ENCODE measurements around the gene CNTNAP2. TPM values are rescaled to one million over a fixed set of nuclear protein-coding genes. Genes with fewer than 3 reads are reported as not detected.

The CNTNAP2 gene
- total RNA-seq, 1 experiment from 2014 or later = not detected

DNA sequence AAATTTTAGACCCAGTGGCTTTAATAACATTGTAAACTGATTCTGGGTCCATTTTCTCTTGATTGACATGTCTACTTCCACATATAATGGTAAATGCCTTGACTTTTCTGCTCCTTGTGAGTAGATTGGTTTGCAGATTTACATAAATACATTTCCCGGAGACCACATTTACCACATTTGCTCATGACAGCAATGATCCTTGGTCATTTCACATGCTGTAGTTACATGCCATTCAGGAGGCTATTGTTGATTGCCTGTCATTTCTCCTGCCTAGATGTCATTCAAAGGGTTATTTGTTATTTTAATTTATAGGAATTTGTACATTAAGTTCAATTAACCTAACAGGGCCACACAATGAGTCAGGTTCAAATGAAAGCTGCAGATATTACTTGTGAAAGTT is 280.5 kb downstream of the CNTNAP2 start:
- DNase-seq (ENCODE audit: low spot score) = no peak
- in situ Hi-C loops (cut with HindIII; ENCODE audit: low sequenced_read_pairs) = no loop called here

DNA sequence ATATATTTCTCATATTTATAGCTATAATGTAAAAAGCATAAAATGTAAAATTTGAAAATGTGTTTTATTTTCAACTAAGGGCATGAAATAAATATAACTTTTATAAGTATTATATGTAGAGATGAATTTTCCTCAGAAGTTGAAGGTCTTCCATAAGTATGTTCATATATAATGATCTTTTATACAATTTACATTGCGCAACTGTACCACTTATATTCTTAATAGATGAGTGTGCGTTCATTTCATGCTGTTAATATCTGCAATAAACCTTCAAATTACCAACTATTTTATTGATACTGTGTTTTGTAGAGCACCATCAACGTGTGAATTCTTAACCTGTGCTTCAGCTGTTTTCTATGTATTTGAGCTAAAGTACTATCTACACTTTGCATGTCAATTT is 285.3 kb downstream of the CNTNAP2 start:
- in situ Hi-C loops (cut with HindIII; ENCODE audit: low sequenced_read_pairs) = no loop called here

DNA sequence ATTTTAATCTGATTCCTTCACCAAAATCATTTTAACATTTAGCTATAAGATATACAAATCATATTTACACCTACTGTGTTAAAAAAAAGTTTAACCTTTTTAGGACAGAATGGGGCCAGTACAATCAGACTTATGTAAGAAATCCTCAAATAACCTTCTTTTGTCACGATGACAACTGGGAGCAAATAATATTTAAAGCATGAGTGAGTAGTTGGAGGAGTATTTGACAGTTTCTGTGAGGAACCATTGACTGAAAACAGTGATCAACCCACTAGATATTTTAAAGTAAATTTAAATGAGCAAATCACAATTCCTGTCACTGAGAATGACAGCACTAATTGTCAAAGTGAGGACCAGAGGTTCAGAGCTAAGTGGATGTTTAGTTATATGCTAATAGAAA is 289.1 kb downstream of the CNTNAP2 start:
- no peak for DNase-seq (ENCODE audit: low spot score)
- in situ Hi-C loops (cut with HindIII; ENCODE audit: low sequenced_read_pairs) = no loop called here

More for the DNA sequence above, 285.3 kb downstream of the CNTNAP2 start:
- no peak for DNase-seq (ENCODE audit: low spot score)

DNA sequence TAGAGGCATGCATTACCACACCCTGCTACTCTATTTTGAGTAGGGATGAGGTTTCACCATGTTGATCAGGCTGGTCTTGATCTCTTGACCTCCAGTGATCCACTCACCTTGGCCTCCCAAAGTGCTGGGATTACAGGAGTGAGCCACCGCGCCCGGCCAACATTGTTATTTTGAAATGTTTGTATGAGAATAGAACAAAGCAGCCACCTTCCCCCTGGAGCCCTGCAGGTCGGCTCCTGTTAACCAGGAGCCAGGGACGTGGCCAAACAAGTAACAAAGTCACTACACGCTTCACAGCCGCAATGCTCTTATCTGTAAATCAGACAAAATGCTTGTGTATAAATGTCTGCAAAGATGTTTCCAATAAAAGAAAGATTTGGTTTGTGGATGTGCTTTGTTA is 295.4 kb downstream of the CNTNAP2 start:
- in situ Hi-C loops (cut with HindIII; ENCODE audit: low sequenced_read_pairs) = no loop called here
- no peak for DNase-seq (ENCODE audit: low spot score)

DNA sequence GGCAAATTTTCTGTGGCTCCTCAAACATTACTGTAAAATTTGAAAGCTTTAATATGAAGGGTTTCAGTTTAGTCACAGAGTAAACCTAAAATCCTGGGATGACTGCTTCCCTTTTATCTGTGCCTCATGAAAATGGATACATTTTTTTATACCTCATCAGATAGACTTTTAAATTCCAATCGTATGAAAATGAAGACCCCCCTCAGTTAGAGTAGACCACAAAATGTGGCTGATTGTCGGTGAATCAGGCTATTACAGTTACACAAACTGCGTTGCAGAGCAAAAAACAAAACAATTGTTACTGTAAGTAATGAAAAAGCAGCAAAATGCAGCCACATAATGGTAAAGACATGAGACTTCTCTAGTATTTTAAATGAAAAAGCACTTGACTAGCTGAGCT is 296.2 kb downstream of the CNTNAP2 start:
- DNase-seq (ENCODE audit: low spot score) = no peak
- in situ Hi-C loops (cut with HindIII; ENCODE audit: low sequenced_read_pairs) = no loop called here

DNA sequence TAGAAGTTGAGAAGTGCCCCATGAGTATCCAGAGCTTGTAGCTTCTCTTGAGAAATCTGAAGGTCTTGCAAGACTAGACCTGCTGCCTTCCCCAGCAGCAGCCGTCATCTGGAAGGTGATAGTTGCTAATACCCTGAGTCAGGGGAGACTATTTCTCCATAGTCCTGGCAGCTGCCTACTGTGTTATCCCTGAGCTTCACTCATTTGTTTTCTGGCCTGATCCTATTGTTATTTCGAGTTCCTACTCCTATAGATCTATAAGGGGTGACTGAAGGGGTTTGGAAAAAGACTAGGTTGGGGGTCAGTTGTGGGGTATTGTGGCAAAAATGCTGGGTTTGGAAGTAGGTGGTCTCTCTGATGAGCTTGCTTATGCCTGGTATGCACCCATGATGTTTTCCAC is 297.8 kb downstream of the CNTNAP2 start:
- no peak for DNase-seq (ENCODE audit: low spot score)
- in situ Hi-C loops (cut with HindIII; ENCODE audit: low sequenced_read_pairs) = no loop called here

DNA sequence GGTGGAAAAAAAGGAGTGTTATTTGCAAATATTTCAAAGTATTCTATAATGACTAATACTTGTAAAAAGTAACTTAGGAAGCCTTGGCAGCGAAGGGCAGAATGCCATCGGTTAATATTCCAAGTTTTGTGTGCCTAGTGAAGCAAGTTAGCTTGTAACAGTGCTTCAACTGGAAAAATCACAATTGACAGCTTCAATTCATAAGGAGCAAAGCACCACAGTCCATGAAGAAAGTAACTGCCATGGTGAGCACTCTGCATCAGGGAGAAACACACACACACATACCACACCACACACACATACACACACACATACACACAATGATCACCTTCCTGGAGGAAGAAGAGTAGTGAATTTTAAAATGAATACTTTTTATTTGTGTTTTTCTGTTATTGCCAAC is 298.3 kb downstream of the CNTNAP2 start:
- in situ Hi-C loops (cut with HindIII; ENCODE audit: low sequenced_read_pairs) = no loop called here

DNA sequence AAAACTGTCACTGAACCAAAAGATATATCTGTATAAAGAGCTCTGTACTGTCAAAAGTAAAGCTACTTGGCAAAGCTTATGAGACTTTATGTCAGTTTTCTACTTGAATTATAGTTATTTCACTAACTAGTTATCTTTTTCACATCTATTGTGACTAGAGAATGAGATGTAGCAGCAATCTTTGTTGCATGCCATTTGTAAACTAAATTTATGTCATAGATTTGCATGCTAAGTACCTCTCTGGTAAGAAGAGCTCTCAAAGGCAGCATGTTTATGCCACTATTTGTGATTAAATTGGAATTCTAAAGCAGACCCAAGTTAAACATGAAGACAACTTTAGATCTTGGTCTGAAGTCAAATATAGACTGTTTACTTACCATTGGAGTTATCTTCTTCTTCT is 300.6 kb downstream of the CNTNAP2 start:
- in situ Hi-C loops (cut with HindIII; ENCODE audit: low sequenced_read_pairs) = no loop called here
- no peak for DNase-seq (ENCODE audit: low spot score)

More for the DNA sequence above, 298.3 kb downstream of the CNTNAP2 start:
- DNase-seq (ENCODE audit: low spot score) = no peak

DNA sequence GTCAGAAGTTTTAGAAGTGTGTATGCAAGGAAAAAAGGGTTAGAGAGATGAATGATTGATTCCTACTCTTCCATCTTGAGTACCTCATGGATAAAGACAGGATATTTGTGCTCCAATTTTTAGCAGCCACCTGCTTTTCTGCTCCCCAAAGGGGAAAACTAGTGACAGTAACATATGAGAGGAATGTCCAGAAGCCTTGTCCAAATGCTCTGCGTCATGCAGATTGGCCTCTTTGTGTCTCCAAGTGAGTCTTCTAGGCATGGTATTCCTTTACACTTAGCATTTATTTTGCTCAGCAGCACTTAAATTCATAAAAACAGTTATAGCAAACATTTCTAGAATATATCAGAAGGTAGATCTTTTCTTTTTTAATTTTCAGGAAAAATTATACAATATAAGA is 306.8 kb downstream of the CNTNAP2 start:
- DNase-seq (ENCODE audit: low spot score) = peak; percentile 13
- in situ Hi-C loops (cut with HindIII; ENCODE audit: low sequenced_read_pairs) = no loop called here

DNA sequence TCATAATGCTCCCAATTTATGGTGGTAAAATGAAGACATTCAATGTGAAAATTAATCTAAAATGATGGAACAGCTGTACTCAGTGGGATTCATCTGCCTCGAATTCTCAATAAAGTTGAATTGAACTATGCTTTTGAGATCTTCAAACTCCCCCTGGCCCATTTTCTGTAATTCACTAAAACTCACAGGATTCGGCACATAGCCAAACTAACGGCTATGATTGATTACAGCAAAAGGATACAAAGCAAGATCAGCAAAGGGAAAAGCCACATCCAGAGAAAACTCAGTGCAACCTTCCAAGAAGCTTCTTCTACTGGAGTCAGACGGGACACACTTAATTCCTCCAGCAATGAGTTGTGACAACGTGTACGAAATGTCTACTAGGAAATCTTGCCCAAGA is 307.5 kb downstream of the CNTNAP2 start:
- in situ Hi-C loops (cut with HindIII; ENCODE audit: low sequenced_read_pairs) = no loop called here
- no peak for DNase-seq (ENCODE audit: low spot score)

DNA sequence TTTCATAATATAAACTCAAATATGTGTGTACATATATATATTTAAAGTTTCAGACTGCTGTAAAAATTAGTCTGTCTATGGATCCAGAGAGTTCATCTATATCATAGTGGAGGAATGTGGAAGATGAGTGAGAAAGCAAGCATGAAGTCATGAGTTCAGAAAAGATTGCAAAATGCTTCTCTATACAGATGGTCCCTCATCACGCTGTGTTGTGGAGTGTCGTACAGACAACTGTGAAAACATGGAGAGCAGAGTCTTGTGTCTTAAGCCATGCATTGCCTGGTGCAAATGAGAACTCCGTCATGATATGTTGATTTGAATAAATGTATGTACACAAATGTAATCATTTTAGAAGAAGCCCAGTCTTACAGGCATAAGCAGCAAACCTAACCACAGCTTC is 316.9 kb downstream of the CNTNAP2 start:
- no peak for DNase-seq (ENCODE audit: low spot score)
- in situ Hi-C loops (cut with HindIII; ENCODE audit: low sequenced_read_pairs) = no loop called here

DNA sequence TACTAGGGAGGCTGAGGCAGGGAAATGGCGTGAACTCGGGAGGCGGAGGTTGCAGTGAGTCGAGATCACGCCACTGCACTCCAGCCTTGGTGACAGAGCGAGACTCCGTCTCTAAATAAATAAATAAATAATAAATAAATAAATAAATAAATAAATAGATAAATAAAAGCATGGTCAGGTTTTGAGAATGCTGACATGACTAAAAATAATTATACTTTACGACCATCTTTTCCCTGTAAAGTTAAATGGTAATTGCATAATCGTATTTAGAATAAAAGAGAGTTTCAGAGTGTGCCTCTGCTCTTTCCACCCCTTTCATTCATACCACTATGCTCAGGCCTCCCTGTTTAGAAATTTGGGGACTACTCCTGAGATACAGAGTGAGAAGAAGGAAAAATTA is 326.5 kb downstream of the CNTNAP2 start:
- no peak for DNase-seq (ENCODE audit: low spot score)
- in situ Hi-C loops (cut with HindIII; ENCODE audit: low sequenced_read_pairs) = no loop called here

DNA sequence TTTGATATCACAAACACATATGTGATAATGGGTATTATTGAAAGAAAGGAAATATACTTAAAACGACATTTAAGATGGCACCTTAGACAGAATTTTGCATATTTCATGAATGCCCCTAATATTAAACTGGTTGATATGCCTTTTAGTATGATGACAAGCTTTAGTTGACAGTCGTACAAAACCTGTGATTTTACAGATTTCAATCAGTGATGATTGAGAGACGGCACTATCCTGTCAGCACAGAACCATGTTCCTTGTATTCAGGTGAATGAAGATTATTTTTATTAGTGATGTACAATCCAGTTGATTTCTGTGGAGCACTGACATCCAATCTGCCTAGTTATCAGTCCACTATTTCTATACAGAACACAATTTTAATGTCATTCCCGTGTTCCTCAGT is 333.0 kb downstream of the CNTNAP2 start:
- no peak for DNase-seq (ENCODE audit: low spot score)
- in situ Hi-C loops (cut with HindIII; ENCODE audit: low sequenced_read_pairs) = no loop called here

DNA sequence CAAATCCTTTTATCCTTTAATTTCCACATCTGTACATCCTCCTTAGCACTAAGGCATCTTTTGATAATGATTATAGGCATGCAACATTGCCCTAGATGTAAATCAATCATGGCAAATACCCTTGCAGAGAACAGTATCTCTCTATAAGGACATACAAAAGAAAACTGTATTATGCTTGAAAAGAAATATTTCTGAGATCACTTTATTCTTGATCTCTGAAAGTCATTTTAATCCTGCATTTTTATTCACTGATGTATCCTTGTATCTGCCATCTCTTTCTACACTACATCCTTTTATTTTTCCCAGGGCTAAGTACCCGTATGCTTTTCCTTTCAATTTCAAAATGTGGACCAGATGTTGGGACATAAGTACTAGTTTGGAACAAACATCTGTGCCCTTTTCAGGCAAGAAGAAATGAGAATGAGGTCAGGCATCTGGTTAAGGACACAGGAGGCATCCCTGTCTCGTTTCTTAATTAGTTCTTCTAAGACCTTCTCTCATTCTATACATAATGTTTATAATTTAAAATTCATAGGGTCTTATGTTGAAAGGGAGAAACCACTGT is 338.6 kb downstream of the CNTNAP2 start:
- in situ Hi-C loops (cut with HindIII; ENCODE audit: low sequenced_read_pairs) = no loop called here
- no peak for DNase-seq (ENCODE audit: low spot score)

DNA sequence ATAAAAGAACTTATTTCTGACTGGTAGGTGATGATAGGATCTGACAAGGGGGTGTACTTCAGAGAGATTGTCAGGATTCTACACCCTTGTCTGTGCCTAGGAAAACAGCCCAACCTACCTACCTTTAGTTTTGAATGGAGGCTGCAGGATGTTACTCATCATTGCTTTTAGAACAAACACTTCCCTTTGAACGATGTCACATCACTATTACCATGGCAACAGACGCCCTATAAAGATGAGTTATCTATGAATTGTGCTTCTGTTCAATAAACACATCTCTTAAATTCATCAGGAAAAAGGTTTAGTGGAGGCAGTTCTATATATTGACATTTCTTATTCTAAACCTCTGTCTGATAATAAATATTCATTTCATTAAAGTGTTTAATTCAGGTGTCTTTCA is 362.4 kb downstream of the CNTNAP2 start:
- no peak for DNase-seq (ENCODE audit: low spot score)
- in situ Hi-C loops (cut with HindIII; ENCODE audit: low sequenced_read_pairs) = no loop called here

DNA sequence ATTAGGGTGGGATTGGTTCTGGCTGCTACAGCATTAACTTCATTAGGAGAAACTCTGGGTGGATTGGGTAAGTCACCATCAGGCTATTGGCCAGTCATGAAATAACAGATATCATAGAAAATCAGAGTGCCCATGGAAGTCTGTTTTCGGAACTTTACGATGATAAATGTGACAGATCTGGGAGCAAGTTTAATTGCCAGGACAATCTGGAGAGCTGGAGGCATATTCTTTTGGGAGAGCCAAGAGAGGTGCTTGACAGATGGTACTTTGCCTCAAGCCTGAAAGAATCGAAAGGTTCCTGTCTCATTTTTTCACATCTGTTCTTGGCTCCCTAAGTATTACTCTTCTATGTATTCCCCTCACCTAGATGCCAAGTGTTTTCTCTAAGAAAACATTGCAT is 369.9 kb downstream of the CNTNAP2 start:
- in situ Hi-C loops (cut with HindIII; ENCODE audit: low sequenced_read_pairs) = no loop called here
- DNase-seq (ENCODE audit: low spot score) = peak; percentile 88

DNA sequence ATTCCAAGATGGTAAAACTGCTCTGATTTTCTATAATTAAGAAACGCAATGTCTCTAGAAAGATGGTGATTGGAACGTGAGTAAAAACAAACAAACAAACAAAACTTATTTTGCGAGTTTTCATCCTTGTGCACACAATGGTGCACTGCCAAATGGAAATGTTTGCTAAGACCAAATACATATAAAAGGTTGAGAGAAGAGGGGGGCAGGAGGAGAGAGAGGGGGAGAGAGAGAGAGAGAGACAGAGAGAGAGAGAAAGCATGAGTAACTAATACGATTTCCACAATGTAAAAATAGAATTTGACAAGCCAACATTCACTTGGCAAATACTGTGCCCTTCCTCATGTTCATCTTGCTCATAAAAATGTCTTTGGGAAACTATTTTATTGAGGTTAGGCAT is 375.4 kb downstream of the CNTNAP2 start:
- in situ Hi-C loops (cut with HindIII; ENCODE audit: low sequenced_read_pairs) = no loop called here
- no peak for DNase-seq (ENCODE audit: low spot score)

DNA sequence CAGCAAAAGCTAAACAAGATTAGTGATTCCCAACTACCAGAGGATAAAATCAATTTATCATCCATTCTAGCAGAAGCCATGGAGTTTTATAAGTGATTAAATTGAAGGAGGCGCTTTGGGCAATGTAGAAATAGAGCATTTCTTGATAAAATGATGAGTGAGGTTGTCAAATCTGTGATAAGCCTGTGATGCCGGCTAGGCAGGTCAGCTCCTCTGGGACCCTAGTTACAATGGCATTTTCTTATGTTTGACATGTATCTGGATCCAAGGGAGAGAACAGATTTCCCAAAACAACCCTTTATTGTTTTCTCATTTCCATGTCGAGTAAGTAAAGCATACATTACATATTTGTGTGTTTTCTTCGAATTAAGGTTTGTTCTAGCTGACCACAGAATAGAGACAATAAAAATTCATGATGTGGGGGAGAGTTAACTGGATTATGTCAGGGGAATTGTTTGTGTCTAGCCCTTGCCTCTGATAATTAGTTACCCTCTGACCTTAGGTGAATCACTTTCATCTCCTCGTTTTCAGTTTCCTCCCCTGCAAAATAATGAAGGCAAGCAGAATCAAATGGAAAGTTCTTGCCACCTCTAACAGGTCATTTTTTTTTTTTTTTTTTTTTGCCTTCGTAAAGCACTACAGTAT is 378.5 kb downstream of the CNTNAP2 start:
- in situ Hi-C loops (cut with HindIII; ENCODE audit: low sequenced_read_pairs) = no loop called here
- DNase-seq (ENCODE audit: low spot score) = no peak

DNA sequence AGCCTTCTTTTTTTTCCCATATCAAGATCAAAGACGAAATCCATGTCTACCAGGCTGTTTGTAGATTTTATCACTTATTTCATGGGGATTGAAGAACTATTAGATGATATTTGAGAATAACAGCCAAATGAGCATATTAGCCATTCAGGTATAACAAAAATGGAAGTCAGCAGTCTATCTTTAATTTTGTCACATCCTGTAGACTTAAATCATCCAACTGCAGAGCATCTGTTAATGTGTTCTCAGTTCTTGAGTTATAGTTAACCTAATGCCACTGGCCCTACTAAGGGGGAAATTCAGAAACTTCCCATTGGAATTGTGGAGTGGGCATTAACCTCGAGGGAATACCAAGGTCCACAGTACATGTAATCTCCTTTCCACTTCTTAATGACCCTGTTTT is 380.1 kb downstream of the CNTNAP2 start:
- DNase-seq (ENCODE audit: low spot score) = no peak
- in situ Hi-C loops (cut with HindIII; ENCODE audit: low sequenced_read_pairs) = no loop called here

DNA sequence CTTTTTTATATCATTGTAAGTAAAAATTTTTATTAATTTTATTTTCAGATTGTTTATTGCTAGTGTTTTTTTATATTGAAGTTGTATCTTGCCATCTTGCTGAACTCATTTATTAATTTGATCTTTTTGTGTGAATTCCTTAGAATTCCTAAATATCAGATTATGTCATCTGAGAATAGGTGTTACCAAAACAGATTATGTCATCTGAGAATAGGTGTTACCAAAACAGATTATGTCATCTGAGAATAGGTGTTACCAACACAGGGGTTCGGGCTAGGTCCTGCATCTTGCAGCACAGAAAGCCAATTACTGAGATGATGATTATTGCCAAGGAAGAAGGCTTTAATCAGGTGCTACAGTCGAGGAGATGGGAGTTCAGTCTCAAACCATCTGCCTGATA is 383.4 kb downstream of the CNTNAP2 start:
- in situ Hi-C loops (cut with HindIII; ENCODE audit: low sequenced_read_pairs) = no loop called here
- DNase-seq (ENCODE audit: low spot score) = no peak

DNA sequence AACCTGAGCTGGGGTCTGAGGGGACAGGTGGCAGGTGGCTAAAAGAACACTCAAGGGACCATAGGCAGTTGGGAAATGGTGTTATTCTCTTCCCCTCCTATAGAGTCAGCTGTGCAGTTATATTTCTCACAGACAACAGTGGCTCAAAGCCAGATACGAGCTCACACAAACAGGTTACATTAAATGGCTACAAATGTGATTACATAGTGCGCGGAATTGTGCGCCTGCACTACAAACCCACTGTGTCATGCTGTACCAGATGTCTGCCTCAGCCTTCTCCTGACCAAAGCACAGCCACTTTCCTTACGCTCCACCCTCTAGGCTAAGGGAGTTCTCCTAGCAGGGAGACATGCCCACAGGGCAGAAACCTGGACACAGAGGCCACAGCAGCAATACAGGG is 387.2 kb downstream of the CNTNAP2 start:
- no peak for DNase-seq (ENCODE audit: low spot score)
- in situ Hi-C loops (cut with HindIII; ENCODE audit: low sequenced_read_pairs) = no loop called here
